Mesenchymal stem cell (in vitro differentiated cells and primary cell): ENCODE measurements around the gene TCP11.

Source experiments
- DNase-seq: peaks from one replicate; pipeline ENCODE4 v3.0.0-alpha.2; 2013
- H2AFZ ChIP-seq: one replicate; pipeline ENCODE4 v1.6.1; 2013; ENCODE audit warnings: low read depth, mild to moderate bottlenecking, control low read depth, inconsistent platforms, low read length, moderate library complexity
- H2AK5ac ChIP-seq: 2 replicates; pipeline ENCODE4 v1.6.1; 2013; ENCODE audit warnings: low read length, moderate library complexity, mild to moderate bottlenecking, inconsistent platforms; ENCODE audit not compliant: severe bottlenecking
- H2BK120ac ChIP-seq: one replicate; pipeline ENCODE4 v1.6.1; 2013; ENCODE audit warnings: low read depth, mild to moderate bottlenecking, inconsistent platforms, low read length, moderate library complexity
- H2BK12ac ChIP-seq, 2 experiments: one replicate each; pipeline ENCODE4 v1.6.1; 2013; ENCODE audit warnings: inconsistent platforms in 2 of 2, low read length in 2 of 2, mild to moderate bottlenecking in 2 of 2, moderate library complexity in 2 of 2, control low read depth in 1 of 2
- H2BK15ac ChIP-seq: one replicate; pipeline ENCODE4 v1.6.1; 2013; ENCODE audit warnings: mild to moderate bottlenecking, low read depth, inconsistent platforms; ENCODE audit not compliant: poor library complexity, severe bottlenecking
- H2BK5ac ChIP-seq: 2 replicates; pipeline ENCODE4 v1.6.1; 2013; ENCODE audit warnings: low read depth, mild to moderate bottlenecking, low read length, control low read depth, inconsistent platforms; ENCODE audit not compliant: poor library complexity, severe bottlenecking
- H3K14ac ChIP-seq, 2 experiments: one replicate each; pipeline ENCODE4 v1.6.1; 2013; ENCODE audit warnings: inconsistent platforms in 2 of 2, low read length in 2 of 2, control low read depth in 1 of 2, mild to moderate bottlenecking in 1 of 2, moderate library complexity in 1 of 2
- H3K18ac ChIP-seq, 2 experiments: one replicate each; pipeline ENCODE4 v1.6.1; 2013; ENCODE audit warnings: inconsistent platforms in 2 of 2, low read length in 2 of 2, control low read depth in 1 of 2, low read depth in 1 of 2, mild to moderate bottlenecking in 1 of 2
- H3K23ac ChIP-seq, 2 experiments: one replicate each; pipeline ENCODE4 v1.6.1; 2013; ENCODE audit warnings: inconsistent platforms in 2 of 2, low read length in 2 of 2, mild to moderate bottlenecking in 2 of 2, moderate library complexity in 2 of 2, control low read depth in 1 of 2
- H3K27ac ChIP-seq: 2 replicates; pipeline ENCODE4 v1.5.1; 2013; ENCODE audit warnings: mild to moderate bottlenecking, moderate library complexity, low read length, control low read depth, inconsistent platforms; ENCODE audit not compliant: poor library complexity, severe bottlenecking
- H3K27me3 ChIP-seq, 2 experiments: 2 replicates each; pipeline versions ENCODE4 v1.6.1 to v1.7.0; 2013; ENCODE audit warnings: low read length in 2 of 2, mild to moderate bottlenecking in 2 of 2, moderate library complexity in 2 of 2, control low read depth in 1 of 2, inconsistent platforms in 1 of 2; ENCODE audit not compliant: control insufficient read depth in 1 of 2, insufficient read depth in 1 of 2
- H3K36me3 ChIP-seq, 2 experiments: 2 replicates each; pipeline versions ENCODE4 v1.6.1 to v1.7.0; 2013; ENCODE audit warnings: low read length in 2 of 2, control low read depth in 1 of 2, inconsistent platforms in 1 of 2, low read depth in 1 of 2, mild to moderate bottlenecking in 1 of 2; ENCODE audit not compliant: insufficient read depth in 2 of 2, control insufficient read depth in 1 of 2
- H3K4ac ChIP-seq, 2 experiments: one replicate each; pipeline ENCODE4 v1.6.1; 2013; ENCODE audit warnings: inconsistent platforms in 2 of 2, low read length in 2 of 2, mild to moderate bottlenecking in 2 of 2, moderate library complexity in 2 of 2, control low read depth in 1 of 2, low read depth in 1 of 2
- H3K4me1 ChIP-seq: 2 replicates; pipeline ENCODE4 v1.6.1; 2013; ENCODE audit warnings: low read depth, low read length, control low read depth; ENCODE audit not compliant: control insufficient read depth, insufficient read depth
- H3K4me2 ChIP-seq: 2 replicates; pipeline ENCODE4 v1.6.1; 2013; ENCODE audit warnings: low read length, mild to moderate bottlenecking, inconsistent platforms; ENCODE audit not compliant: poor library complexity, severe bottlenecking
- H3K4me3 ChIP-seq, 2 experiments: 2 replicates each; pipeline versions ENCODE4 v1.5.1 to v1.7.0; 2013; ENCODE audit warnings: low read length in 2 of 2, mild to moderate bottlenecking in 2 of 2, control low read depth in 1 of 2, low read depth in 1 of 2; ENCODE audit not compliant: insufficient read depth in 1 of 2
- H3K79me1 ChIP-seq: replicated peaks from 2 replicates; pipeline ENCODE4 v1.6.1; 2013; ENCODE audit warnings: mild to moderate bottlenecking, control low read depth, low read length, inconsistent platforms; ENCODE audit not compliant: poor library complexity, severe bottlenecking
- H3K9ac ChIP-seq: 2 replicates; pipeline ENCODE4 v1.7.0; 2013; ENCODE audit warnings: mild to moderate bottlenecking, low read length, moderate library complexity
- H3K9me3 ChIP-seq: 2 replicates; pipeline ENCODE4 v1.7.0; 2013; ENCODE audit warnings: mild to moderate bottlenecking, low read length; ENCODE audit not compliant: control insufficient read depth
- H4K8ac ChIP-seq: one replicate; pipeline ENCODE4 v1.6.1; 2013; ENCODE audit warnings: inconsistent platforms, mild to moderate bottlenecking, low read length, moderate library complexity
- H4K91ac ChIP-seq: one replicate; pipeline ENCODE4 v1.6.1; 2013; ENCODE audit warnings: mild to moderate bottlenecking, low read length, inconsistent platforms
- WGBS: methylation state at CpG from one replicate; pipeline ENCODE4 v1.1.7; 2013; ENCODE audit warnings: mixed read lengths; 5-methylcytosine and 5-hydroxymethylcytosine counted together

Gene TCP11

GRCh38 chr6:35167505-35167904 is 26.4 kb upstream of the TCP11 start:
- H3K79me1 ChIP-seq: no peaks in the 10 kb centered on the region
- no peak overlapping the region for H3K27ac ChIP-seq
- H2AFZ ChIP-seq: no peak overlapping the region
- H3K4me1 ChIP-seq: peaks cover 1% of the 10 kb centered on the region
- H2BK15ac ChIP-seq: no peak overlapping the region
- no peak overlapping the region for H3K14ac ChIP-seq
- H3K36me3 ChIP-seq: no peaks in the 10 kb centered on the region
- H3K4me2 ChIP-seq: no peak overlapping the region
- DNase-seq: no peak
- no peak overlapping the region for H4K8ac ChIP-seq
- no peak overlapping the region for H3K9ac ChIP-seq
- H2BK12ac ChIP-seq: no peak overlapping the region
- H2AK5ac ChIP-seq: no peak overlapping the region
- H3K9me3 ChIP-seq: no peaks in the 10 kb centered on the region
- H3K27me3 ChIP-seq: no peaks in the 10 kb centered on the region
- H2BK120ac ChIP-seq: no peak overlapping the region
- no peak overlapping the region for H4K91ac ChIP-seq
- no peak overlapping the region for H3K23ac ChIP-seq
- no peak overlapping the region for H3K4ac ChIP-seq
- no peak overlapping the region for H3K4me3 ChIP-seq
- no peak overlapping the region for H3K18ac ChIP-seq
- H2BK5ac ChIP-seq: no peak overlapping the region

DNA sequence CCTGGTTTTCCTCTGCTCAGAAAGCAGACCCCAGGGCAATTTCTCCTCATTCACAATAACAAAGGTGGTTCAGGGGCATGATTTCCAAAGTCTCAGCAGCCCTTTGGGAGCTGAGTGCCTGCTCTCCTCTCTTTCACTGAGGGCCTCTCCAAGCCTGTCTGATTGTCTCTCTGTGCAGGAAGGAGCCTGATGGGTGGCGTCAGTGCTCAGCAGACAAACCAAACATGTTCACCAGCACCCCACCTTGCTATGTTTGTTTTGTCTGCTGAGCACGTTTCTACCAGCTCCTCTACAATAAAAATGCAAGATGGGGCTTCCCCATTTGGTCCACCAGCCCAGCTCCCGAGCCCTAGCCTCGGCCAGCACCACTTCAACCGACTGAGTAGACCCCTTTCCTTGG is 25.4 kb upstream of the TCP11 start:
- no peak overlapping the region for H3K14ac ChIP-seq
- peak overlapping the region in 1 of 2 experiments; percentile 23 for H3K18ac ChIP-seq
- H2BK15ac ChIP-seq: no peak overlapping the region
- no peak overlapping the region for H4K8ac ChIP-seq
- no peak overlapping the region for H3K27ac ChIP-seq
- no peaks in the 10 kb centered on the region for H3K36me3 ChIP-seq
- no peak overlapping the region for H4K91ac ChIP-seq
- H2AFZ ChIP-seq: no peak overlapping the region
- H2AK5ac ChIP-seq: no peak overlapping the region
- no peak overlapping the region for H3K4me3 ChIP-seq
- WGBS: 84% methylated on average over 5 of the region's 5 CpGs
- no peaks in the 10 kb centered on the region for H3K79me1 ChIP-seq
- peaks cover 1% of the 10 kb centered on the region for H3K4me1 ChIP-seq
- no peak overlapping the region for H3K4me2 ChIP-seq
- no peak overlapping the region for H2BK120ac ChIP-seq
- H3K23ac ChIP-seq: no peak overlapping the region
- no peak overlapping the region for H2BK12ac ChIP-seq
- no peaks in the 10 kb centered on the region for H3K9me3 ChIP-seq
- no peaks in the 10 kb centered on the region for H3K27me3 ChIP-seq
- no peak overlapping the region for H2BK5ac ChIP-seq
- H3K9ac ChIP-seq: no peak overlapping the region
- H3K4ac ChIP-seq: no peak overlapping the region
- no peak for DNase-seq

GRCh38 chr6:35166116-35166515 is 25.0 kb upstream of the TCP11 start:
- H2BK12ac ChIP-seq: no peak overlapping the region
- H4K8ac ChIP-seq: no peak overlapping the region
- no peak overlapping the region for H3K4me2 ChIP-seq
- H3K79me1 ChIP-seq: no peaks in the 10 kb centered on the region
- 96% methylated on average over 1 of the region's 2 CpGs for WGBS
- no peak overlapping the region for H2AK5ac ChIP-seq
- no peaks in the 10 kb centered on the region for H3K27me3 ChIP-seq
- no peak overlapping the region for H2BK120ac ChIP-seq
- H3K23ac ChIP-seq: no peak overlapping the region
- H3K9me3 ChIP-seq: no peaks in the 10 kb centered on the region
- H3K27ac ChIP-seq: no peak overlapping the region
- H2BK5ac ChIP-seq: no peak overlapping the region
- no peak overlapping the region for H3K9ac ChIP-seq
- no peak overlapping the region for H3K4me3 ChIP-seq
- DNase-seq: no peak
- H3K18ac ChIP-seq: no peak overlapping the region
- no peak overlapping the region for H2BK15ac ChIP-seq
- H3K4me1 ChIP-seq: peaks cover 1% of the 10 kb centered on the region
- no peak overlapping the region for H4K91ac ChIP-seq
- no peak overlapping the region for H3K4ac ChIP-seq
- H2AFZ ChIP-seq: no peak overlapping the region
- H3K36me3 ChIP-seq: no peaks in the 10 kb centered on the region
- no peak overlapping the region for H3K14ac ChIP-seq

DNA sequence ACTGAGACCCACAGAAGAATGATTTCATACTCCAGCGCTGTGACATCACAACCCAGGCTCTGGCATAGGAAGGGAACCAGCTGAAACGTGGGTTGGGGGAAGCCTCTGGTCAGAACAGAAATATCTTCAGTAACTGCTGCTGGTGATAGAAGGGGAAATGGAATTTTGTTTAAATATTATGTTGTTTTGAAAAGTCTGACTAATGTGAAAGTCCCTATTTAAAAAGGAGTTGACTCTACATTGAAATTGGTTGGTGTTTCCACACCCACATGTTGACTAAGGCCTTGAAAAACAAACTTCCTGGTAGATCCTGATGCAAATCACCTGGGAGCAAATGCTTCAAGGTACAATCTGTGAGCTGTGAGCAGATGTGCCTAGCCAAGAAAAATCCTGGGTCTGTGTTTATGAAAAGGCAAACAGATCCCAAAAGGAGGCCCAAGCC is 24.5 kb upstream of the TCP11 start:
- no peak overlapping the region for H3K9ac ChIP-seq
- no peak overlapping the region for H2AFZ ChIP-seq
- no peak overlapping the region for H4K8ac ChIP-seq
- H3K36me3 ChIP-seq: no peaks in the 10 kb centered on the region
- H3K4me1 ChIP-seq: peaks cover 1% of the 10 kb centered on the region
- no peaks in the 10 kb centered on the region for H3K27me3 ChIP-seq
- H3K14ac ChIP-seq: no peak overlapping the region
- 85% methylated on average over 2 of the region's 2 CpGs for whole genome bisulfite sequencing
- H3K79me1 ChIP-seq: no peaks in the 10 kb centered on the region
- H3K27ac ChIP-seq: no peak overlapping the region
- H4K91ac ChIP-seq: no peak overlapping the region
- H3K9me3 ChIP-seq: no peaks in the 10 kb centered on the region
- H3K4ac ChIP-seq: peak overlapping the region in 1 of 2 experiments; percentile 11
- H3K23ac ChIP-seq: no peak overlapping the region
- H3K4me2 ChIP-seq: no peak overlapping the region
- no peak for DNase-seq
- no peak overlapping the region for H2BK15ac ChIP-seq
- H2BK12ac ChIP-seq: no peak overlapping the region
- no peak overlapping the region for H2BK120ac ChIP-seq
- no peak overlapping the region for H2AK5ac ChIP-seq
- H3K4me3 ChIP-seq: no peak overlapping the region
- H2BK5ac ChIP-seq: no peak overlapping the region
- no peak overlapping the region for H3K18ac ChIP-seq
